ENCODE measurements around the gene SCIN. TPM values are rescaled to one million over a fixed set of nuclear protein-coding genes. Genes with fewer than 3 reads are reported as not detected.
A peak's percentile ranks its signal among the peaks of the same experiment; 100 is the strongest.

SCIN gene
- total RNA-seq, 1 donor from 2014 or later: 3.3 TPM

DNA sequence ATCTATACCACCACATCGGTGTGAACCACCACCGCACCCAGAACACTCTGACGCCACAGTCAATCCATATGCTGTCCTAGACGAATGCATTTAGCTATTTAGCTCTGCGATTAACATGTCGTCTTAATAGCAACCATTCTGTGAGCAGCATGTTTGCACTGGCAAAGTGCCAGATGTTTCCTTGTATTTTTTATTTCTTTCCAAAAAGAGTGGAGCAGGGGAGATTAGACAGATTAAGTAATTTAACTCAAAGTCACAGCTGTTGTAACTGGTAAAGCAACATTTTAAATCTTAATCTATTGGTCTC, 59.9 kb downstream of the SCIN start:
- Mint-ChIP-seq H3K27ac (no peak overlapping the region), H3K4me3 (no peak overlapping the region), H3K9me3 (peaks cover 5% of the 10 kb centered on the region), H3K4me1 (peaks cover 41% of the 10 kb centered on the region), H3K36me3 (peaks cover 2% of the 10 kb centered on the region), H3K27me3 (ENCODE audit: low read depth) (no peaks in the 10 kb centered on the region)
- no peak for DNase-seq (ENCODE audit: low spot score in 2 of 2, unreplicated experiment in 2 of 2)
- TF ChIP-seq, protein P1, sequence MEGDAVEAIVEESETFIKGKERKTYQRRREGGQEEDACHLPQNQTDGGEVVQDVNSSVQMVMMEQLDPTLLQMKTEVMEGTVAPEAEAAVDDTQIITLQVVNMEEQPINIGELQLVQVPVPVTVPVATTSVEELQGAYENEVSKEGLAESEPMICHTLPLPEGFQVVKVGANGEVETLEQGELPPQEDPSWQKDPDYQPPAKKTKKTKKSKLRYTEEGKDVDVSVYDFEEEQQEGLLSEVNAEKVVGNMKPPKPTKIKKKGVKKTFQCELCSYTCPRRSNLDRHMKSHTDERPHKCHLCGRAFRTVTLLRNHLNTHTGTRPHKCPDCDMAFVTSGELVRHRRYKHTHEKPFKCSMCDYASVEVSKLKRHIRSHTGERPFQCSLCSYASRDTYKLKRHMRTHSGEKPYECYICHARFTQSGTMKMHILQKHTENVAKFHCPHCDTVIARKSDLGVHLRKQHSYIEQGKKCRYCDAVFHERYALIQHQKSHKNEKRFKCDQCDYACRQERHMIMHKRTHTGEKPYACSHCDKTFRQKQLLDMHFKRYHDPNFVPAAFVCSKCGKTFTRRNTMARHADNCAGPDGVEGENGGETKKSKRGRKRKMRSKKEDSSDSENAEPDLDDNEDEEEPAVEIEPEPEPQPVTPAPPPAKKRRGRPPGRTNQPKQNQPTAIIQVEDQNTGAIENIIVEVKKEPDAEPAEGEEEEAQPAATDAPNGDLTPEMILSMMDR (IDR thresholded peaks at IDR 0.05; ENCODE audit: unreplicated experiment): no peak

DNA sequence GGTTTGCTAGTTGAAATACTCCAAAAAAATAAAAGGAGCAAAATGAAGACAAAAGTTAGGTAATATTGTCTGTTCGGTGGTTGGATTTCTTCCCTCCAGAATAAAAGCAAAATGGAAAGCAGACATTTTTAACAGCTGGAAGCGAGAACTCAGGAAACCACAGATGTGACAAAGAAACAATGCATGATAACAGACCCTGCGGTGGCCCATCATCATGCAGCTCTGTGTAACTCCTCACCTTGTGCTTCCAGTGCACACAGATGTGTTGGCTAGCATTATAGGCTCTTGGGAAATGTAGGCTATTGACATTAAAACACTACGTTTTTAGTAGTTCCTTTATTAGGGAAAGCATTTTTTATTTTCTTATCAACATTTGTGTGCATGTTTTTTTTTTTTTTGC, 63.1 kb downstream of the SCIN start:
- DNase-seq (ENCODE audit: low spot score in 2 of 2, unreplicated experiment in 2 of 2): no peak
- H3K27ac Mint-ChIP-seq: no peak overlapping the region
- no peaks in the 10 kb centered on the region for H3K9me3 Mint-ChIP-seq
- H3K27me3 Mint-ChIP-seq (ENCODE audit: low read depth): no peaks in the 10 kb centered on the region
- H3K4me3 Mint-ChIP-seq: no peak overlapping the region
- H3K4me1 Mint-ChIP-seq: peaks cover 52% of the 10 kb centered on the region
- no peaks in the 10 kb centered on the region for H3K36me3 Mint-ChIP-seq
- TF ChIP-seq, protein P1 (IDR thresholded peaks at IDR 0.05; ENCODE audit: unreplicated experiment): no peak

DNA sequence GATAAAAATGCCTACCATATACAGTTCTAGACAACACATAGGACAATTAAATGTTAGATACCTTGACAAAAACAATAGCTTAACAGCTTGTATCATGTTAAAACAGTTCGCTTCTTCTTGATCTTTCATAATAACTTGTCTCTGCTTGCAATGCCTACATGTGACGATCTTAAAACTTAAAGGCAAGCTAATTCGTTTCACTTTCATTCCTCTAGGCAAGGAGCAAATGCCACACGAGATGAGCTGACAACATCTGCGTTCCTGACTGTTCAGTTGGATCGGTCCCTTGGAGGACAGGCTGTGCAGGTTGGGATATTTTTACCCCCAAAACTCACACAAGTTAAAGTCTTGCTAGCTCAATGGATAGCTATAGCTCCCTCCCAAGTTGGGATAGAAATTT, 65.3 kb downstream of the SCIN start:
- Mint-ChIP-seq H3K27ac (peak overlapping the region; percentile 30), H3K36me3 (no peaks in the 10 kb centered on the region), H3K4me1 (peaks cover 61% of the 10 kb centered on the region), H3K9me3 (no peaks in the 10 kb centered on the region), H3K27me3 (ENCODE audit: low read depth) (no peaks in the 10 kb centered on the region), H3K4me3 (no peak overlapping the region)
- DNase-seq (ENCODE audit: low spot score in 2 of 2, unreplicated experiment in 2 of 2): no peak
- TF ChIP-seq, protein P1 (IDR thresholded peaks at IDR 0.05; ENCODE audit: unreplicated experiment): no peak

DNA sequence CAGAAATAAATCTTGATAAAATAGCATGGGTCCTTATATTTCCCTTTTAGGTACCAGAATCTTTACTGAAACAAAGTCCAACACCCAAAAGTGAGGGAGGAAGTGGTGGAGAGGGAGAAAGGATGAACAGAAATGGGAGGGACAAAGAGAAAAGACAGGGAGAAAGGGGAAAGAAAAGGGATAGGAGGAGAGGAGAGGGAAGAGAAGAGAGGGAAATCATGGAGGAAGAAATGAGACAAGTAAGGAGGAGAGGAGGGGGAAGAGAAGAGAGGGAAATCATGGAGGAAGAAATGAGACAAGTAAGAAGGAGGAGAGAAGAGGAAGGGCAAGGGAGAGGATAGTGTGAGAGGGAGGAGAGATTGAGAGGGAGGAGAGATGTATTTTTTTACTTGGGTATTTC, 66.8 kb downstream of the SCIN start:
- Mint-ChIP-seq H3K27me3 (ENCODE audit: low read depth) (no peaks in the 10 kb centered on the region), H3K27ac (peak overlapping the region; percentile 72), H3K4me1 (peaks cover 53% of the 10 kb centered on the region), H3K9me3 (no peaks in the 10 kb centered on the region), H3K4me3 (no peak overlapping the region), H3K36me3 (no peaks in the 10 kb centered on the region)
- TF ChIP-seq, protein P1 (IDR thresholded peaks at IDR 0.05; ENCODE audit: unreplicated experiment): no peak
- no peak for DNase-seq (ENCODE audit: low spot score in 2 of 2, unreplicated experiment in 2 of 2)

DNA sequence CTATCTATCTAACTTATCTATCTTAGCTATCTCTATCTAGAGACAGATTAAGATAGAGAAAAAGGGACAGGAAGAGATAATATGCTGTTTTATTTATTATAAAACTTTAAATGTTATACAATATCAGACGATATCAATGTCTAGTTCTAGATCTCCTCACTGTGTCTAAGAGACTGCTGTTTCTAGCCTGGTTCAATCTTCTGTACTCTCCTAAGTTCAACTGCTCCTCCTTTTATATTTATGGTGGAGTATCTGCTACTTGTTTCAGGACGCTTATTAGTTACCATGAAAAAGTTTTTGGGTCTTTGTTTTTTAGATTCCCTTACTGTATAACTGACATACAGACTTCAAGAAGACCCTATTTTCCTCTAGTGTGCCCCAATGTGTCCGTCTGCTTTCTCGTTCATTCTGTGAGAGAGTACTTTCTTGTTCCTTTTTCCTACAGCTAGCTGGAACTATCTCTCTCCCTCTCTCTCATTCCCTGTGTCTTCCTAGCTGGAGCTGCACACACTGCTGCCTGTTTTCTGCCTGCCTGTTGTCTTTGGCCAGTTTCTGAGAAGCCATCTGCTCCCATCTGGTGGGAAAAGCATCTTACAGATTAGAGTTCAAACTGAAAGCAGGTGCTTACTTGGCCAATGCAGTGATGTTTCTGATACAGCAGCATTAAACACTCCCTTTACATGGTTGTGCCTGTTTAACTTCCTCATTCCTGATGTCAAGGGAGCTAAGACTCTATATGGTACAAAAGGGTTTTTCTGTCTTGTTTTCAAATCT, 67.5 kb downstream of the SCIN start:
- no peak for DNase-seq (ENCODE audit: low spot score in 2 of 2, unreplicated experiment in 2 of 2)
- Mint-ChIP-seq H3K27me3 (ENCODE audit: low read depth) (no peaks in the 10 kb centered on the region), H3K9me3 (no peaks in the 10 kb centered on the region), H3K4me1 (peaks cover 47% of the 10 kb centered on the region), H3K27ac (peak overlapping the region; percentile 66), H3K36me3 (no peaks in the 10 kb centered on the region), H3K4me3 (no peak overlapping the region)
- TF ChIP-seq, protein P1 (IDR thresholded peaks at IDR 0.05; ENCODE audit: unreplicated experiment): no peak

Measured in mesothelial cell of epicardium (in vitro differentiated cells).